ENCODE measurements around the gene SDC3. TPM values are rescaled to one million over a fixed set of nuclear protein-coding genes. Genes with fewer than 3 reads are reported as not detected.
A peak's percentile ranks its signal among the peaks of the same experiment; 100 is the strongest.

The SDC3 gene
- total and polyA plus RNA-seq, 10 of the 15 experiments (the other 5 are each of a cell fraction or from before 2014, with no cell fraction given), result under 0.01 to 0.46 (median 0.07) TPM; not detected in 2

DNA sequence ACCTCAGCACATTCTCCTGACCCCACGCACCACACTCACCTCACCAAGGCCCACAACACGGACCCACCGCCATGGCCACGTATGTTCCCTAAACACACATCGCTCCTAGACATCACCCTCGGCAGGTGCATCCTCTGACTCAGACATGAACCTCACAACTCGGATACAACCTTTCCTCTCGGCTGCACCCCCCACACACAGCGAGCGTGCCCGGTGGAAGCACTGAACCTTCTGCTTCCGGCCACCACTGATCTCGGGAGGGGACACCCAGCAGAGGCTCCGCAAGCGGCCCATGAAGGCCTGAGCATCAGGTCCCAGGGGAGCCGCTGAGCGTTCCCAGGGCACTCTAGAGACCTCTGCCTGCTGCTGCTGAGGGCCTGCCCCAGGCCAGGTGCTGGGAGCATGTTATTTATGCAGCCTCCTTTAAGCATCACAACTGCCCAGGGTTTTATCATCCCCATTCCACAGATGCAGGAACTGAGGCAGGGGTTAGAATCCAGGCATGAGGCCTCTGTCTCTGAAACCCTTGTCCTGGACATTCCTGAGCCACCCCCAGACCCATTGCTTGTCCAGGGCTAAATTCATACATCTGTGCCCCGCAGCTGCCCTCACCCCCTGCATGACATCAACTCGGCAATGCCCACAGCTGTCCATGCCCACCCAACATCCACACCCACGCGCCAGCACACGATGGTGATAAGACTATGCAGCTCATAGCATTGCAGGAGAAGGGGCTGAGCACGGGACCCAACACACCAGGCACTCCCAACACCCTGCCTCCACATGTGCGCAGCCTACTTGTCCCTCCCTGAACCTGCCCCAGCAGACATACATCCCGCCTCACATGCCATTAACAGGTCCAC, 27.0 kb downstream of the SDC3 start (continued):
- TF ChIP-seq, protein P1, sequence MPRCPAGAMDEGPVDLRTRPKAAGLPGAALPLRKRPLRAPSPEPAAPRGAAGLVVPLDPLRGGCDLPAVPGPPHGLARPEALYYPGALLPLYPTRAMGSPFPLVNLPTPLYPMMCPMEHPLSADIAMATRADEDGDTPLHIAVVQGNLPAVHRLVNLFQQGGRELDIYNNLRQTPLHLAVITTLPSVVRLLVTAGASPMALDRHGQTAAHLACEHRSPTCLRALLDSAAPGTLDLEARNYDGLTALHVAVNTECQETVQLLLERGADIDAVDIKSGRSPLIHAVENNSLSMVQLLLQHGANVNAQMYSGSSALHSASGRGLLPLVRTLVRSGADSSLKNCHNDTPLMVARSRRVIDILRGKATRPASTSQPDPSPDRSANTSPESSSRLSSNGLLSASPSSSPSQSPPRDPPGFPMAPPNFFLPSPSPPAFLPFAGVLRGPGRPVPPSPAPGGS (IDR thresholded peaks at IDR 0.05; ENCODE audit: borderline replicate concordance, insufficient read depth, low read depth, low read length, poor library complexity, severe bottlenecking), result no peak
- TF ChIP-seq ZNF207 (IDR thresholded peaks at IDR 0.05; ENCODE audit: borderline replicate concordance) (no peak), CHD2 (IDR thresholded peaks at IDR 0.05; ENCODE audit: borderline replicate concordance, low read depth, low read length) (no peak), RUNX3 (IDR thresholded peaks at IDR 0.05; ENCODE audit: low read length) (no peak), ATF7 (IDR thresholded peaks at IDR 0.05; ENCODE audit: low read depth) (0 out of 2 replicates have a peak, but pooled peaks have one; percentile 21), POLR2AphosphoS5 (IDR thresholded peaks at IDR 0.05; ENCODE audit: low read length) (no peak), RBBP5 (conservative IDR thresholded peaks at IDR 0.05) (no peak), POLR2A (IDR thresholded peaks at IDR 0.05; ENCODE audit: low read depth, low read length) (no peak), POU2F2 (IDR thresholded peaks at IDR 0.05; ENCODE audit: borderline replicate concordance, low read depth, low read length) (no peak), NR2F1 (conservative IDR thresholded peaks at IDR 0.05) (0 out of 2 replicates have a peak, but pooled peaks have one; percentile 13), SREBF2 (IDR thresholded peaks at IDR 0.05; ENCODE audit: low read length) (no peak), IKZF2 (IDR thresholded peaks at IDR 0.05) (peak in 1 of 2 experiments; percentile 53; a peak in 2 of 4 replicates), RB1 (IDR thresholded peaks at IDR 0.05; ENCODE audit: borderline replicate concordance) (peak; percentile 48; the same call in 1 of the 2 replicates), NR2C1 (IDR thresholded peaks at IDR 0.05) (no peak), CHD1 (IDR thresholded peaks at IDR 0.05; ENCODE audit: low read depth, low read length) (no peak)
- TF ChIP-seq, protein P2, sequence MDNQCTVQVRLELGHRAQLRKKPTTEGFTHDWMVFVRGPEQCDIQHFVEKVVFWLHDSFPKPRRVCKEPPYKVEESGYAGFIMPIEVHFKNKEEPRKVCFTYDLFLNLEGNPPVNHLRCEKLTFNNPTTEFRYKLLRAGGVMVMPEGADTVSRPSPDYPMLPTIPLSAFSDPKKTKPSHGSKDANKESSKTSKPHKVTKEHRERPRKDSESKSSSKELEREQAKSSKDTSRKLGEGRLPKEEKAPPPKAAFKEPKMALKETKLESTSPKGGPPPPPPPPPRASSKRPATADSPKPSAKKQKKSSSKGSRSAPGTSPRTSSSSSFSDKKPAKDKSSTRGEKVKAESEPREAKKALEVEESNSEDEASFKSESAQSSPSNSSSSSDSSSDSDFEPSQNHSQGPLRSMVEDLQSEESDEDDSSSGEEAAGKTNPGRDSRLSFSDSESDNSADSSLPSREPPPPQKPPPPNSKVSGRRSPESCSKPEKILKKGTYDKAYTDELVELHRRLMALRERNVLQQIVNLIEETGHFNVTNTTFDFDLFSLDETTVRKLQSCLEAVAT (IDR thresholded peaks at IDR 0.05), result 0 out of 2 replicates have a peak, but pooled peaks have one; percentile 44
- TF ChIP-seq, protein P3, sequence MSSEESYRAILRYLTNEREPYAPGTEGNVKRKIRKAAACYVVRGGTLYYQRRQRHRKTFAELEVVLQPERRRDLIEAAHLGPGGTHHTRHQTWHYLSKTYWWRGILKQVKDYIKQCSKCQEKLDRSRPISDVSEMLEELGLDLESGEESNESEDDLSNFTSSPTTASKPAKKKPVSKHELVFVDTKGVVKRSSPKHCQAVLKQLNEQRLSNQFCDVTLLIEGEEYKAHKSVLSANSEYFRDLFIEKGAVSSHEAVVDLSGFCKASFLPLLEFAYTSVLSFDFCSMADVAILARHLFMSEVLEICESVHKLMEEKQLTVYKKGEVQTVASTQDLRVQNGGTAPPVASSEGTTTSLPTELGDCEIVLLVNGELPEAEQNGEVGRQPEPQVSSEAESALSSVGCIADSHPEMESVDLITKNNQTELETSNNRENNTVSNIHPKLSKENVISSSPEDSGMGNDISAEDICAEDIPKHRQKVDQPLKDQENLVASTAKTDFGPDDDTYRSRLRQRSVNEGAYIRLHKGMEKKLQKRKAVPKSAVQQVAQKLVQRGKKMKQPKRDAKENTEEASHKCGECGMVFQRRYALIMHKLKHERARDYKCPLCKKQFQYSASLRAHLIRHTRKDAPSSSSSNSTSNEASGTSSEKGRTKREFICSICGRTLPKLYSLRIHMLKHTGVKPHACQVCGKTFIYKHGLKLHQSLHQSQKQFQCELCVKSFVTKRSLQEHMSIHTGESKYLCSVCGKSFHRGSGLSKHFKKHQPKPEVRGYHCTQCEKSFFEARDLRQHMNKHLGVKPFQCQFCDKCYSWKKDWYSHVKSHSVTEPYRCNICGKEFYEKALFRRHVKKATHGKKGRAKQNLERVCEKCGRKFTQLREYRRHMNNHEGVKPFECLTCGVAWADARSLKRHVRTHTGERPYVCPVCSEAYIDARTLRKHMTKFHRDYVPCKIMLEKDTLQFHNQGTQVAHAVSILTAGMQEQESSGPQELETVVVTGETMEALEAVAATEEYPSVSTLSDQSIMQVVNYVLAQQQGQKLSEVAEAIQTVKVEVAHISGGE (CRISPR knock-in tag; IDR thresholded peaks at IDR 0.05), result no peak
- TF ChIP-seq, protein P4, sequence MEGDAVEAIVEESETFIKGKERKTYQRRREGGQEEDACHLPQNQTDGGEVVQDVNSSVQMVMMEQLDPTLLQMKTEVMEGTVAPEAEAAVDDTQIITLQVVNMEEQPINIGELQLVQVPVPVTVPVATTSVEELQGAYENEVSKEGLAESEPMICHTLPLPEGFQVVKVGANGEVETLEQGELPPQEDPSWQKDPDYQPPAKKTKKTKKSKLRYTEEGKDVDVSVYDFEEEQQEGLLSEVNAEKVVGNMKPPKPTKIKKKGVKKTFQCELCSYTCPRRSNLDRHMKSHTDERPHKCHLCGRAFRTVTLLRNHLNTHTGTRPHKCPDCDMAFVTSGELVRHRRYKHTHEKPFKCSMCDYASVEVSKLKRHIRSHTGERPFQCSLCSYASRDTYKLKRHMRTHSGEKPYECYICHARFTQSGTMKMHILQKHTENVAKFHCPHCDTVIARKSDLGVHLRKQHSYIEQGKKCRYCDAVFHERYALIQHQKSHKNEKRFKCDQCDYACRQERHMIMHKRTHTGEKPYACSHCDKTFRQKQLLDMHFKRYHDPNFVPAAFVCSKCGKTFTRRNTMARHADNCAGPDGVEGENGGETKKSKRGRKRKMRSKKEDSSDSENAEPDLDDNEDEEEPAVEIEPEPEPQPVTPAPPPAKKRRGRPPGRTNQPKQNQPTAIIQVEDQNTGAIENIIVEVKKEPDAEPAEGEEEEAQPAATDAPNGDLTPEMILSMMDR (IDR thresholded peaks at IDR 0.05 in 2 of 3, conservative IDR thresholded peaks at IDR 0.05 in 1 of 3; ENCODE audit: control insufficient read depth in 2 of 3, extremely low read depth in 1 of 3, insufficient read depth in 1 of 3, low read depth in 3 of 3, low read length in 3 of 3), result no peak
- TF ChIP-seq, protein P5, sequence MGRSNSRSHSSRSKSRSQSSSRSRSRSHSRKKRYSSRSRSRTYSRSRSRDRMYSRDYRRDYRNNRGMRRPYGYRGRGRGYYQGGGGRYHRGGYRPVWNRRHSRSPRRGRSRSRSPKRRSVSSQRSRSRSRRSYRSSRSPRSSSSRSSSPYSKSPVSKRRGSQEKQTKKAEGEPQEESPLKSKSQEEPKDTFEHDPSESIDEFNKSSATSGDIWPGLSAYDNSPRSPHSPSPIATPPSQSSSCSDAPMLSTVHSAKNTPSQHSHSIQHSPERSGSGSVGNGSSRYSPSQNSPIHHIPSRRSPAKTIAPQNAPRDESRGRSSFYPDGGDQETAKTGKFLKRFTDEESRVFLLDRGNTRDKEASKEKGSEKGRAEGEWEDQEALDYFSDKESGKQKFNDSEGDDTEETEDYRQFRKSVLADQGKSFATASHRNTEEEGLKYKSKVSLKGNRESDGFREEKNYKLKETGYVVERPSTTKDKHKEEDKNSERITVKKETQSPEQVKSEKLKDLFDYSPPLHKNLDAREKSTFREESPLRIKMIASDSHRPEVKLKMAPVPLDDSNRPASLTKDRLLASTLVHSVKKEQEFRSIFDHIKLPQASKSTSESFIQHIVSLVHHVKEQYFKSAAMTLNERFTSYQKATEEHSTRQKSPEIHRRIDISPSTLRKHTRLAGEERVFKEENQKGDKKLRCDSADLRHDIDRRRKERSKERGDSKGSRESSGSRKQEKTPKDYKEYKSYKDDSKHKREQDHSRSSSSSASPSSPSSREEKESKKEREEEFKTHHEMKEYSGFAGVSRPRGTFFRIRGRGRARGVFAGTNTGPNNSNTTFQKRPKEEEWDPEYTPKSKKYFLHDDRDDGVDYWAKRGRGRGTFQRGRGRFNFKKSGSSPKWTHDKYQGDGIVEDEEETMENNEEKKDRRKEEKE (IDR thresholded peaks at IDR 0.05), result no peak
